Brain microvascular endothelial cell (primary cell): ENCODE data around the gene ZNF79.

Source experiments
- DNase-seq: peaks from one replicate; pipeline ENCODE4 v3.0.0-alpha.2; 2020
- H3K27ac ChIP-seq: fragments of 250-450 bp; sonication (Bioruptor Pico); 2 replicates; pipeline ENCODE4 v1.5.1; 2020; ENCODE audit warnings: mild to moderate bottlenecking, moderate library complexity
- H3K27me3 ChIP-seq: fragments of 250-450 bp; sonication (Bioruptor Pico); replicated peaks from 2 replicates; pipeline ENCODE4 v1.5.1; 2020; ENCODE audit warnings: mild to moderate bottlenecking
- H3K36me3 ChIP-seq: fragments of 250-450 bp; sonication (Bioruptor Pico); replicated peaks from 2 replicates; pipeline ENCODE4 v1.5.1; 2020; ENCODE audit warnings: mild to moderate bottlenecking
- H3K4me3 ChIP-seq: 2 replicates; pipeline ENCODE4 v1.5.1; 2011; ENCODE audit warnings: low read depth, mild to moderate bottlenecking, control low read depth, low read length, moderate library complexity
- CTCF ChIP-seq: IDR thresholded peaks from 2 replicates; pipeline ENCODE4 v1.5.1; 2011; ENCODE audit warnings: low read depth, mild to moderate bottlenecking, moderate library complexity, low read length, control low read depth, inconsistent platforms; ENCODE audit errors: missing control alignments
- in situ Hi-C: cut with HindIII; loops from 2 replicates; pipeline ENCODE4 v1.10.0; 2017; ENCODE audit warnings: low sequenced_read_pairs, low pct_ligation_motif_present

Gene ZNF79

GRCh38 chr9:127450243-127450760 lies 26.1 kb downstream of the ZNF79 start:
- H3K36me3 ChIP-seq = peaks cover 62% of the 10 kb centered on the region
- H3K27me3 ChIP-seq = no peaks in the 10 kb centered on the region
- H3K27ac ChIP-seq = peak overlapping the region; percentile 79
- in situ Hi-C loops = no loop called here
- DNase-seq = no peak
- peak overlapping the region; percentile 99 for H3K4me3 ChIP-seq
- no peak for TF ChIP-seq CTCF

- Histone ChIP-seq H3K36me3 (peaks cover 57% of the 10 kb centered on the region), H3K27me3 (no peaks in the 10 kb centered on the region), H3K27ac (peak within 1 kb of the TSS; percentile 79), H3K4me3 (peak within 1 kb of the TSS; percentile 99)
- no peak for TF ChIP-seq CTCF
- DNase-seq = peak; percentile 91
- in situ Hi-C loops = no loop called here
Observed at GRCh38 chr9:127450830-127451607, 26.8 kb downstream of the ZNF79 start, which contains the start of the genes LRSAM1 and RPL12. TSS of gene LRSAM1 (plus strand) at chr9:127451510. CDS start at chr9:127454528, 3,018 bp downstream. TSS of gene RPL12 (minus strand) at chr9:127451406. CDS start at chr9:127451317, 89 bp downstream.

- no peaks in the 10 kb centered on the region for H3K27me3 ChIP-seq
- no peak for DNase-seq
- in situ Hi-C loops = no loop called here
- H3K27ac ChIP-seq = peak overlapping the region; percentile 79
- H3K36me3 ChIP-seq = peaks cover 52% of the 10 kb centered on the region
- no peak for TF ChIP-seq CTCF
- H3K4me3 ChIP-seq = peak overlapping the region; percentile 99
Observed at GRCh38 chr9:127451608-127451857, 27.4 kb downstream of the ZNF79 start.

- Histone ChIP-seq H3K36me3 (peaks cover 48% of the 10 kb centered on the region), H3K4me3 (peak overlapping the region; percentile 99), H3K27me3 (no peaks in the 10 kb centered on the region), H3K27ac (peak overlapping the region; percentile 79)
- TF ChIP-seq CTCF = no peak
- DNase-seq = peak; percentile 36
- in situ Hi-C loops = no loop called here
Observed at GRCh38 chr9:127451858-127452656, 27.9 kb downstream of the ZNF79 start.

- no peak for TF ChIP-seq CTCF
- H3K4me3 ChIP-seq = no peak overlapping the region
- DNase-seq = no peak
- H3K36me3 ChIP-seq = peaks cover 45% of the 10 kb centered on the region
- H3K27me3 ChIP-seq = no peaks in the 10 kb centered on the region
- in situ Hi-C loops = no loop called here
- H3K27ac ChIP-seq = no peak overlapping the region
Observed at GRCh38 chr9:127452691-127453090, 28.5 kb downstream of the ZNF79 start.
